Karpas-422 (cell line): ENCODE data around the gene ATP1B3. TPM values are rescaled to one million over a fixed set of nuclear protein-coding genes. Genes with fewer than 3 reads are reported as not detected.
"Not testable (repeated sequence)": the region's sequence is repeated elsewhere in the genome, so short reads cannot be mapped to it uniquely, and the experiment has no call there.

ENCODE experiments used
- DNase-seq: peaks from one replicate; pipeline ENCODE4 v3.0.0-alpha.2; 2015
- H2AFZ ChIP-seq: fragments of 200-600 bp; sonication (generic); 2 replicates; pipeline ENCODE4 v1.6.1; 2014; ENCODE audit warnings: antibody characterized with exemption, low read length, mixed read lengths
- H3K27ac ChIP-seq: fragments of 200-600 bp; sonication (generic); 2 replicates; pipeline ENCODE4 v1.5.1; 2014; ENCODE audit warnings: mild to moderate bottlenecking, low read length, moderate library complexity
- H3K27me3 ChIP-seq: fragments of 200-600 bp; sonication (generic); 2 replicates; pipeline ENCODE4 v1.6.1; 2014; ENCODE audit warnings: low read length, mixed read lengths
- H3K36me3 ChIP-seq: fragments of 200-600 bp; sonication (generic); 2 replicates; pipeline ENCODE4 v1.6.1; 2014; ENCODE audit warnings: low read length, mixed read lengths; ENCODE audit not compliant: insufficient read depth
- H3K4me1 ChIP-seq: fragments of 200-600 bp; sonication (generic); 2 replicates; pipeline ENCODE4 v1.6.1; 2014; ENCODE audit warnings: mild to moderate bottlenecking, low read length, mixed read lengths
- H3K4me2 ChIP-seq: fragments of 200-600 bp; sonication (generic); 2 replicates; pipeline ENCODE4 v1.6.1; 2014; ENCODE audit warnings: low read length, low read depth, mild to moderate bottlenecking; ENCODE audit not compliant: poor library complexity, severe bottlenecking
- H3K4me3 ChIP-seq: fragments of 200-600 bp; sonication (generic); 2 replicates; pipeline ENCODE4 v1.5.1; 2014; ENCODE audit warnings: mild to moderate bottlenecking, antibody characterized with exemption, low read length, mixed read lengths
- H3K79me2 ChIP-seq: fragments of 200-600 bp; sonication (generic); 2 replicates; pipeline ENCODE4 v1.6.1; 2014; ENCODE audit warnings: mild to moderate bottlenecking, low read length, mixed read lengths
- H3K9ac ChIP-seq: fragments of 200-600 bp; sonication (generic); 2 replicates; pipeline ENCODE4 v1.6.0; 2014; ENCODE audit warnings: low read length
- H3K9me2 ChIP-seq: fragments of 200-600 bp; sonication (generic), shearing (Covaris generic); replicated peaks from 2 replicates; pipeline ENCODE4 v1.6.0; 2014; ENCODE audit warnings: mild to moderate bottlenecking, low read length, moderate library complexity; ENCODE audit not compliant: insufficient read depth
- H3K9me3 ChIP-seq: fragments of 300-700, 200-600 bp; sonication (generic); 2 replicates; pipeline ENCODE4 v1.6.1; 2014; ENCODE audit warnings: low read length, mixed read lengths
- H4K20me1 ChIP-seq: fragments of 200-600 bp; sonication (generic); 2 replicates; pipeline ENCODE4 v1.6.1; 2014; ENCODE audit warnings: mild to moderate bottlenecking, antibody characterized with exemption, low read length, low read depth; ENCODE audit not compliant: insufficient read depth
- small RNA-seq: library from RNA; depleted of rRNA; stranded (forward); fragments of <200 nt; gene quantifications from one replicate; pipeline ENCODE3, GENCODE V24; 2014
- total RNA-seq: library from RNA; depleted of rRNA; stranded (reverse); fragments of >200 nt; shearing (Covaris generic); gene quantifications from 2 replicates; pipeline ENCODE4 v1.2.3, GENCODE V29; 2014; ENCODE audit warnings: low replicate concordance; rRNA removed

Gene ATP1B3
- total RNA-seq, 1 experiment from 2014 or later: 68.7 TPM

DNA sequence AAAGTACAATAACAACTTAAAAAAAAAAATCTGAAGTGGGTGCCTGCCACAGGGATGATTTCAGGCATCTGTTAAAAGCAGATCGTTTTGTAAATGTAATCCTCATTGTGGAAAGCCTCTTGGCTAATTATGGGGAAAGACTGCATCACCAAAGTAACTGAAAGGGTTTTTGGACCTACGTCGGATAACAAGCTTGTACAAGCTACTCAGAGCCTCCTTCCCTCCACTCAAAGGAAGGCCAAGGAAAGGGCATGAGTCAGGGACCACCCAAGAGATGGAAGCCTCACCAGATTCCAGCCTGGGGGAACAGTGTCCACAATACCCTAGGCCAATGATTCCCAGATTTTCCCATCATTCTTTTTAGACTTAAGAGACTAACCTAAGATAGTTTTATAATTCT is 84.3 kb downstream of the ATP1B3 start:
- Histone ChIP-seq H2AFZ (no peak overlapping the region), H3K27me3 (no peaks in the 10 kb centered on the region), H3K4me1 (no peaks in the 10 kb centered on the region), H3K4me3 (no peak overlapping the region), H3K4me2 (no peak overlapping the region), H3K79me2 (no peaks in the 10 kb centered on the region), H3K27ac (no peak overlapping the region), H3K9me2 (no peaks in the 10 kb centered on the region), H4K20me1 (no peaks in the 10 kb centered on the region), H3K9me3 (no peaks in the 10 kb centered on the region), H3K9ac (no peak overlapping the region), H3K36me3 (no peaks in the 10 kb centered on the region)
- no peak for DNase-seq

DNA sequence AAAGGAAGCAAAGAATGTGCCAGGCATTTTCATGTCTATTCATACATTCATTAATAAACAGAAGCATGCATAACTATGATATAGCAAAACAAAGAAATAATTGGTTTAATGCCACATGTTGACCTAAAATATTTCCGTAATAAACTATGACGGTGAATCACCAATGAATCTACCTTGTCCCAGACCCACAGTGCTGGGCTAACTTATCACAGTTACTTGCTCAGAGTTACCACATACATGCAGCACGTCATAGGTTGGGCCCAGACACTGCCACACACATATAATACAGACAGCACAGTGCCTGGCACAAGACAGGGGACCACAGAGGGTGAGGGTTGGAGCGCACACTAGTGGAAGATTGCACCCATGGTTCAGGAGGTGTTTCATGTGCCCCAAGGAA is 86.9 kb downstream of the ATP1B3 start:
- H2AFZ ChIP-seq: no peak overlapping the region
- H3K27ac ChIP-seq: no peak overlapping the region
- H3K4me1 ChIP-seq: no peaks in the 10 kb centered on the region
- H3K36me3 ChIP-seq: no peaks in the 10 kb centered on the region
- H3K27me3 ChIP-seq: no peaks in the 10 kb centered on the region
- H3K4me3 ChIP-seq: no peak overlapping the region
- H3K9ac ChIP-seq: no peak overlapping the region
- no peaks in the 10 kb centered on the region for H3K9me3 ChIP-seq
- H3K79me2 ChIP-seq: no peaks in the 10 kb centered on the region
- DNase-seq: no peak
- H3K4me2 ChIP-seq: no peak overlapping the region
- no peaks in the 10 kb centered on the region for H3K9me2 ChIP-seq
- no peaks in the 10 kb centered on the region for H4K20me1 ChIP-seq

- Histone ChIP-seq H3K79me2 (no peaks in the 10 kb centered on the region), H3K4me1 (no peaks in the 10 kb centered on the region), H3K4me2 (no peak overlapping the region), H3K27ac (no peak overlapping the region), H3K4me3 (no peak overlapping the region), H3K9me2 (no peaks in the 10 kb centered on the region), H3K36me3 (no peaks in the 10 kb centered on the region), H3K9me3 (no peaks in the 10 kb centered on the region), H4K20me1 (no peaks in the 10 kb centered on the region), H3K27me3 (no peaks in the 10 kb centered on the region), H3K9ac (no peak overlapping the region), H2AFZ (no peak overlapping the region)
- no peak for DNase-seq
Measured at GRCh38 chr3:141965471-141965870, 89.0 kb downstream of the ATP1B3 start.

- Histone ChIP-seq H2AFZ (no peak overlapping the region), H4K20me1 (no peaks in the 10 kb centered on the region), H3K36me3 (no peaks in the 10 kb centered on the region), H3K4me2 (no peak overlapping the region), H3K9me2 (no peaks in the 10 kb centered on the region), H3K4me3 (no peak overlapping the region), H3K27me3 (no peaks in the 10 kb centered on the region), H3K9me3 (no peaks in the 10 kb centered on the region), H3K27ac (no peak overlapping the region), H3K79me2 (no peaks in the 10 kb centered on the region), H3K9ac (no peak overlapping the region), H3K4me1 (no peaks in the 10 kb centered on the region)
- no peak for DNase-seq
Measured at GRCh38 chr3:141969711-141970110, 93.3 kb downstream of the ATP1B3 start.

DNA sequence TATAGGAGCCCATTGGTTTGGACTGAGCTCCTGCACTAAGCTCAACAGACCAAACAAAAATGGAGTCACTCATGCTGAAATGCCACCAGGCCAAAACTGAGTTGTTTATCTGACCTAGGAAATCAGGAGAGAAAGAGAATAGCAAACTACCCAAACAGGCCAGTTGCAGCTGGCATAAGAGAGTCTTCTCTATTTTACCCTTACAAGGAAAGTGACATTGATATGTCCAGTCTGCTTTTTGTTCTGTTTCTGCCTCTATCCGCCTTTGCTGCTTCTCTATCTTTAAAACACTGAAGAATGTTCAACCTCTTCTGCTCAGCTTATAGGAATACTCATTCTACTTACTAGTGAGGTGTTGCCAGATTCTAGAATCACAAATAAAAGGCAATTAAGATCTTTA is 95.1 kb downstream of the ATP1B3 start:
- Histone ChIP-seq H3K9me2 (no peaks in the 10 kb centered on the region), H3K4me2 (no peak overlapping the region), H3K9ac (no peak overlapping the region), H3K36me3 (no peaks in the 10 kb centered on the region), H3K9me3 (no peaks in the 10 kb centered on the region), H2AFZ (no peak overlapping the region), H3K4me1 (no peaks in the 10 kb centered on the region), H3K27ac (no peak overlapping the region), H3K27me3 (no peaks in the 10 kb centered on the region), H3K79me2 (no peaks in the 10 kb centered on the region), H4K20me1 (no peaks in the 10 kb centered on the region), H3K4me3 (no peak overlapping the region)
- no peak for DNase-seq

- Histone ChIP-seq H3K4me1 (no peaks in the 10 kb centered on the region), H3K4me2 (no peak overlapping the region), H2AFZ (no peak overlapping the region), H3K9me3 (no peaks in the 10 kb centered on the region), H3K36me3 (no peaks in the 10 kb centered on the region), H4K20me1 (no peaks in the 10 kb centered on the region), H3K4me3 (no peak overlapping the region), H3K27ac (no peak overlapping the region), H3K27me3 (no peaks in the 10 kb centered on the region), H3K9ac (no peak overlapping the region), H3K9me2 (no peaks in the 10 kb centered on the region), H3K79me2 (no peaks in the 10 kb centered on the region)
- DNase-seq: no peak
Measured at GRCh38 chr3:141972399-141972798, 96.0 kb downstream of the ATP1B3 start.

DNA sequence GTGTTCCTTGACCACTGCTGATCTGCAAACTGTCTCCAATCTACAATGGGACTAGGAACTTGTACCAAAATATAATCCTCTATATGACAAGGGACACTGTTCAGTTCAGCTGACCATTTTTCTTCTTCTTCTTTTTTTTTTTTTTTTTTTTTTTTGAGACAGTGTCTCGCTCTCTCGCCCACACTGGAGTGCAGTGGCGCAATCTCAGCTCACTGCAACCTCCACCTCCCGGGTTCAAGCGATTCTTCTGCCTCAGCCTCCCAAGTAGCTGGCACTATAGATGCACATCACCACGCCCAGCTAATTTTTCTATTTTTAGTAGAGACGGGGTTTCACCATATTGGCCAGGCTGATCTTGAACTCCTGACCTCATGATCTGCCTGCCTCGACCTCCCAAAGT is 98.3 kb downstream of the ATP1B3 start:
- not testable (repeated sequence) for H3K4me1 ChIP-seq, H4K20me1 ChIP-seq, H2AFZ ChIP-seq, DNase-seq, H3K27me3 ChIP-seq, H3K36me3 ChIP-seq, H3K9me2 ChIP-seq, H3K27ac ChIP-seq, H3K9ac ChIP-seq, H3K79me2 ChIP-seq, H3K9me3 ChIP-seq, H3K4me2 ChIP-seq, H3K4me3 ChIP-seq

Small RNA genes lying within 50 kb of the gene (small RNA-seq; reads per million reads assigned to genes)
- gene HMGN2P25: not detected
- not detected for gene RNU6-509P

Other genes with a start within 250 kb of the ATP1B3 start
- gene RNF7, start 138.3 kb upstream of the ATP1B3 start, total RNA-seq: 38.5 and 63.9 TPM in 2 replicates
- not detected in 2 replicates for gene GRK7, start 113.2 kb upstream of the ATP1B3 start, total RNA-seq